Transverse colon (tissue), 4 donors: ENCODE measurements around the gene PTX4.

Experiments used
- EP300 ChIP-seq: sonication (generic); formaldehyde crosslinking; IDR thresholded peaks from one replicate; pipeline ENCODE4 v1.6.1; 2017; ENCODE audit warnings: antibody characterized with exemption, low read depth
- POLR2A ChIP-seq: fragments of 450-650 bp; IDR thresholded peaks from one replicate; pipeline ENCODE4 v1.6.1; 2016; ENCODE audit warnings: antibody characterized with exemption, mild to moderate bottlenecking, moderate library complexity
- POLR2AphosphoS5 ChIP-seq, 3 donors: sonication (generic); formaldehyde crosslinking; IDR thresholded peaks; one replicate each; pipeline ENCODE4 v1.6.1; 2016; ENCODE audit warnings: antibody characterized with exemption in 3 of 3
- TF ChIP-seq, protein P1 (sequence below), 5 experiments: fragments of 200-600 bp in 3 of 5; fragments of 450-650 bp in 2 of 5; sonication (generic) in 3 of 5; IDR thresholded peaks; 1 replicate in 2 of 5; 2 replicates in 3 of 5; pipeline ENCODE4 v1.5.1; 2016 to 2017; ENCODE audit warnings: antibody characterized with exemption in 5 of 5, inconsistent platforms in 3 of 5, mild to moderate bottlenecking in 2 of 5, moderate library complexity in 1 of 5

- TF ChIP-seq, protein P1, sequence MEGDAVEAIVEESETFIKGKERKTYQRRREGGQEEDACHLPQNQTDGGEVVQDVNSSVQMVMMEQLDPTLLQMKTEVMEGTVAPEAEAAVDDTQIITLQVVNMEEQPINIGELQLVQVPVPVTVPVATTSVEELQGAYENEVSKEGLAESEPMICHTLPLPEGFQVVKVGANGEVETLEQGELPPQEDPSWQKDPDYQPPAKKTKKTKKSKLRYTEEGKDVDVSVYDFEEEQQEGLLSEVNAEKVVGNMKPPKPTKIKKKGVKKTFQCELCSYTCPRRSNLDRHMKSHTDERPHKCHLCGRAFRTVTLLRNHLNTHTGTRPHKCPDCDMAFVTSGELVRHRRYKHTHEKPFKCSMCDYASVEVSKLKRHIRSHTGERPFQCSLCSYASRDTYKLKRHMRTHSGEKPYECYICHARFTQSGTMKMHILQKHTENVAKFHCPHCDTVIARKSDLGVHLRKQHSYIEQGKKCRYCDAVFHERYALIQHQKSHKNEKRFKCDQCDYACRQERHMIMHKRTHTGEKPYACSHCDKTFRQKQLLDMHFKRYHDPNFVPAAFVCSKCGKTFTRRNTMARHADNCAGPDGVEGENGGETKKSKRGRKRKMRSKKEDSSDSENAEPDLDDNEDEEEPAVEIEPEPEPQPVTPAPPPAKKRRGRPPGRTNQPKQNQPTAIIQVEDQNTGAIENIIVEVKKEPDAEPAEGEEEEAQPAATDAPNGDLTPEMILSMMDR (IDR thresholded peaks at IDR 0.05), result no peak
- no peak for TF ChIP-seq POLR2A
- no peak for TF ChIP-seq EP300
- TF ChIP-seq POLR2AphosphoS5 (IDR thresholded peaks at IDR 0.05), result no peak
Measured at GRCh38 chr16:1461146-1461545, 27.6 kb downstream of the PTX4 start.
